ENCODE results near the gene UBE2D1. TPM values are rescaled to one million over a fixed set of nuclear protein-coding genes. Genes with fewer than 3 reads are reported as not detected.

Gene UBE2D1
- total RNA-seq, 2 donors from 2014 or later, result 14.6 to 18.4 TPM

DNA sequence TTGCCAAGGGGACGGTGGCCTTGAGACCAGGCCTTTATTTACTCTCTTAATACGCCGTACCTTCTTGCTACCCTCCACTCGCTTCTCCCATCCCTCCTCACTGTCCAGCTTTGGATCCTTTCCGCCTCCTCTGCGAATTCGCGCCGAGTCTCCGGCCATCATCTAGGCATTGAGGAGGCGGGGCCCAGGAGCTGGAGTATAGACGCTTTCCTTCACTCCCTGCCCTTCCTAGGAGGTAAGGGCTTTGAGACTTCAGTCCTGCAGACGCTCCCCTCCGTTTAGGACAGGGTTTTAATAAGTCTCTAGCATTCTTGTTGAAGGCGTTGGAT lies 50.9 kb downstream of the UBE2D1 start:
- TF ChIP-seq, protein P1, sequence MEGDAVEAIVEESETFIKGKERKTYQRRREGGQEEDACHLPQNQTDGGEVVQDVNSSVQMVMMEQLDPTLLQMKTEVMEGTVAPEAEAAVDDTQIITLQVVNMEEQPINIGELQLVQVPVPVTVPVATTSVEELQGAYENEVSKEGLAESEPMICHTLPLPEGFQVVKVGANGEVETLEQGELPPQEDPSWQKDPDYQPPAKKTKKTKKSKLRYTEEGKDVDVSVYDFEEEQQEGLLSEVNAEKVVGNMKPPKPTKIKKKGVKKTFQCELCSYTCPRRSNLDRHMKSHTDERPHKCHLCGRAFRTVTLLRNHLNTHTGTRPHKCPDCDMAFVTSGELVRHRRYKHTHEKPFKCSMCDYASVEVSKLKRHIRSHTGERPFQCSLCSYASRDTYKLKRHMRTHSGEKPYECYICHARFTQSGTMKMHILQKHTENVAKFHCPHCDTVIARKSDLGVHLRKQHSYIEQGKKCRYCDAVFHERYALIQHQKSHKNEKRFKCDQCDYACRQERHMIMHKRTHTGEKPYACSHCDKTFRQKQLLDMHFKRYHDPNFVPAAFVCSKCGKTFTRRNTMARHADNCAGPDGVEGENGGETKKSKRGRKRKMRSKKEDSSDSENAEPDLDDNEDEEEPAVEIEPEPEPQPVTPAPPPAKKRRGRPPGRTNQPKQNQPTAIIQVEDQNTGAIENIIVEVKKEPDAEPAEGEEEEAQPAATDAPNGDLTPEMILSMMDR (IDR thresholded peaks at IDR 0.05), result no peak
- peaks cover 10% of the 10 kb centered on the region for H3K4me1 ChIP-seq
- intact Hi-C loops (cut with DNase I), result loop anchor here (10.0 kb wide), 2 partner anchors 51 to 211 kb away; partner anchors contain the start of gene UBE2D1
- peak; percentile 64 for DNase-seq
- H3K27me3 ChIP-seq, result no peaks in the 10 kb centered on the region
- H3K4me3 ChIP-seq, result peak overlapping the region; percentile 94
- H3K27ac ChIP-seq, result peak overlapping the region; percentile 69
- peak overlapping the region; percentile 68 to 76 for H3K9ac ChIP-seq (ENCODE audit: low read depth in 2 of 2, low read length in 2 of 2)
- no peaks in the 10 kb centered on the region for H3K9me3 ChIP-seq
- H3K36me3 ChIP-seq, result no peaks in the 10 kb centered on the region

DNA sequence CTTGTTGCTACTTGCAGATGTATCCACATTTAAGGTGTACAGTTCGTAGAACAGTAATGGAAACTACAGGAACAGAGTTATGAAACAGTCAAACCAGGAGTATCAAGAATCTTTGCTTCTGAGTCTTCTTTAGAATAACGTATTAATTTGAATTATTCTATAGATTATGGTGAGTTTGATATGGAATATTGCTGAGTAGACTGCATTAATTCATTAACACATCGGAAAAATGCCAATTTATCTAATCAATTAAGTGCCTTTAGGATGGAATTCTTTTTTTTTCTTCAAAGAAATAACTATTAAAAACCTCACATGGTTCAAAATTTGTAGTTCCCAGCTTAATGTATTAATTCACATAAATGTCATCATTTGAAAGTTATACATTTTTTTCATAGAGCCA lies 54.2 kb downstream of the UBE2D1 start:
- H3K4me1 ChIP-seq, result peaks cover 10% of the 10 kb centered on the region
- H3K27me3 ChIP-seq, result no peaks in the 10 kb centered on the region
- H3K27ac ChIP-seq, result no peak overlapping the region
- no peaks in the 10 kb centered on the region for H3K36me3 ChIP-seq
- TF ChIP-seq, protein P1 (IDR thresholded peaks at IDR 0.05), result no peak
- no peaks in the 10 kb centered on the region for H3K9me3 ChIP-seq
- intact Hi-C loops (cut with DNase I), result loop anchor here (10.0 kb wide), 2 partner anchors 54 to 214 kb away; partner anchors contain the start of gene UBE2D1
- no peak for DNase-seq
- H3K9ac ChIP-seq (ENCODE audit: low read depth in 2 of 2, low read length in 2 of 2), result no peak overlapping the region
- no peak overlapping the region for H3K4me3 ChIP-seq

DNA sequence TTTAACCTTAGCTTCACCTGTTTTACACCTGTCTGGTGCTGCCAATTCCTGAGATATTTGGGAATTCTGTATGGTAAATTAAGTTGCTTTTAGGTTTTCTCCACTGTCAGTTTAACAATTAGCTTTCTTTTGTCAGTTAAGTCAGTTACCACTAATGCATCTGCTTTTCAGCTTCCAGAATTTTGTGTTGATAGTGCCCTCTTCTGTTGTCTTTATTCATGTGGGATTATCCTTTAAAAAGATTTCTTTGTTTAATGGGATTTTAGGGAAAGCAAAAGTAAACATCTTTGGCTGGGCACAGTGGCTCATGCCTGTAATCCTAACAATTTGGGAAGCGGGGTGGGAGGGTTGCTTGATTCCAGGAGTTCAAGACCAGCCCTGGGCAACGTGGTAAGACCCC lies 58.5 kb downstream of the UBE2D1 start:
- H3K27me3 ChIP-seq, result no peaks in the 10 kb centered on the region
- H3K9ac ChIP-seq (ENCODE audit: low read depth in 2 of 2, low read length in 2 of 2), result no peak overlapping the region
- intact Hi-C loops (cut with DNase I), result no loop called here
- no peaks in the 10 kb centered on the region for H3K36me3 ChIP-seq
- H3K4me3 ChIP-seq, result no peak overlapping the region
- no peak for DNase-seq
- TF ChIP-seq, protein P1 (IDR thresholded peaks at IDR 0.05), result no peak
- H3K9me3 ChIP-seq, result no peaks in the 10 kb centered on the region
- no peaks in the 10 kb centered on the region for H3K4me1 ChIP-seq
- no peak overlapping the region for H3K27ac ChIP-seq

DNA sequence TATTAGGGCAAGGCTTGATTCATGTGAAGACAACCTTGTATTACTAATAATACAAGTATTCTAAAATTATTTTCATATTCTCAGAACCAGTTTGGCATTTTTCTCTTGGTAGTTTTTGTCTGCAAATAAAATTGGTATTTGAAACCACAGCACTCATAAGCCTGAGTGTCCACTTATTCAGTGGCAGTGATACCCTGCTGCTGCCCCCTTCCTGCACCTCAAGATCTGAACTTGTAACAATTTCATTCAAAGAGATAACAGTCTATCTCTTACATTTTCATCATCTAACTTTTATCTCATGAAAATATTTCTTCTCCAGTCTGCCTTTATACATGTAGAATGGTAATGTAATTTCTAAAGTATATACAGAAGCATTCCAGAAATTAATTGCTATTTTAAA lies 59.7 kb downstream of the UBE2D1 start:
- H3K4me3 ChIP-seq, result no peak overlapping the region
- H3K27me3 ChIP-seq, result no peaks in the 10 kb centered on the region
- no peak overlapping the region for H3K9ac ChIP-seq (ENCODE audit: low read depth in 2 of 2, low read length in 2 of 2)
- intact Hi-C loops (cut with DNase I), result no loop called here
- H3K36me3 ChIP-seq, result no peaks in the 10 kb centered on the region
- TF ChIP-seq, protein P1 (IDR thresholded peaks at IDR 0.05), result no peak
- no peaks in the 10 kb centered on the region for H3K9me3 ChIP-seq
- H3K4me1 ChIP-seq, result no peaks in the 10 kb centered on the region
- H3K27ac ChIP-seq, result no peak overlapping the region
- no peak for DNase-seq

DNA sequence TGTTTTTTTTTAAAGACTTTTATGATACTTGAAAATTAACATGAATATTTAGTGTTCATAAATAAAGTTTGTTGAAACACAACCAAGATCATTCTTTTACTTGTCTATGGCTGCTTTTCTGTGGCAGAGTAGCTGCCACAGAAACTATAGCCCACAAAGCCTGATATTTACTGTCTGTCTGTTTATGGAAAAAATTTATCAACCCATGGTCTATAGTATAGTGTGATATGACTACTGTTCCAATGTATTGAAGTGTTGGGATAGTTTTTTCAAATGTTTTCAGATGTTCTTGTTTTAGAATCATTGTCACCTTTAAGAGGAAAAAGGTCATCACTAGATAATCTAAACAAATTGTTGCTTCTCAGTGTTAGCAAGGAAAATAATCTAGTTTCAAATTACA lies 61.3 kb downstream of the UBE2D1 start:
- intact Hi-C loops (cut with DNase I), result no loop called here
- H3K36me3 ChIP-seq, result no peaks in the 10 kb centered on the region

More for the DNA sequence above, 61.3 kb downstream of the UBE2D1 start:
- H3K9me3 ChIP-seq, result no peaks in the 10 kb centered on the region
- TF ChIP-seq, protein P1 (IDR thresholded peaks at IDR 0.05), result no peak
- H3K27ac ChIP-seq, result no peak overlapping the region
- no peak overlapping the region for H3K9ac ChIP-seq (ENCODE audit: low read depth in 2 of 2, low read length in 2 of 2)
- no peak for DNase-seq
- no peak overlapping the region for H3K4me3 ChIP-seq
- H3K4me1 ChIP-seq, result no peaks in the 10 kb centered on the region
- H3K27me3 ChIP-seq, result no peaks in the 10 kb centered on the region
